GM12865 (cell line): Measurements from ENCODE around the gene NUDT16L1.

Experiments
- DNase-seq: peaks from one replicate; pipeline ENCODE4 v3.0.0; 2010; ENCODE audit warnings: low read depth
- H3K4me3 ChIP-seq: 2 replicates; pipeline ENCODE4 v1.5.1; 2011; ENCODE audit warnings: mild to moderate bottlenecking, low read depth, low read length, control low read depth
- CTCF ChIP-seq: IDR thresholded peaks from 2 replicates; pipeline ENCODE4 v1.5.1; 2011; ENCODE audit warnings: low read length, control low read depth, low read depth, inconsistent platforms; ENCODE audit not compliant: insufficient read depth; ENCODE audit errors: missing control alignments

NUDT16L1 gene

GRCh38 chr16:4687946-4688673 is 5.3 kb upstream of the NUDT16L1 start:
- no peak overlapping the region for H3K4me3 ChIP-seq
- no peak for DNase-seq
- no peak for TF ChIP-seq CTCF

GRCh38 chr16:4688674-4689045 is 4.7 kb upstream of the NUDT16L1 start:
- no peak for TF ChIP-seq CTCF
- DNase-seq, result no peak
- H3K4me3 ChIP-seq, result no peak overlapping the region

DNA sequence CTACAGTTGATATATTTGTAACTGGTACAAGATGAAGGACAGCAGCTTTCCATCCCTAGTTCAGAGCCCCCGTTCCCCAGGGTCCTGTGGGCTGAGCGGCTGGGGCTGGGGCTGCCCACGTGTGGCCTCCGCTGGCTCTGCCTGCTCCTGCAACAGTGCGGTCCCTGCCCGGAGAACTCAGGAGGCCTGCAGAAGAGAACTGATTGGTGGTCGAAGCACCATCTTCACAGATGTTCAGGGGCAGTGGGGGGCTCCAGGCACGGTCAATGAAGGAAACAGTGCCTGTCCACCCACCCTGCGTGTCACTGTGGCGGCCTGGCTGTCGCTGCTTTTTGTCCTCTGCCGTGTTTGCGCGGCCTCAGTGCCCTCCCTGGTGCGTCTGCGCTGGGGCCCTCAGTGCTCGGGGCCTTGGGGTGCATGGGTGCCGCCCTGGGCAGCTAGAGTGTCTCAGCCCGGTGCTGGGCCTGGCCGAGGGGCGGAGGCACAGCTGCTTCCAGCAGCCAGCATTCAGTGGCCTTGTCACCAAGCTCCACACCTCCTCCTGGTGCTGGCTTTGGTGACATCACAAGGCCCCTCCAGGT is 4.2 kb upstream of the NUDT16L1 start:
- no peak overlapping the region for H3K4me3 ChIP-seq
- no peak for TF ChIP-seq CTCF
- no peak for DNase-seq

DNA sequence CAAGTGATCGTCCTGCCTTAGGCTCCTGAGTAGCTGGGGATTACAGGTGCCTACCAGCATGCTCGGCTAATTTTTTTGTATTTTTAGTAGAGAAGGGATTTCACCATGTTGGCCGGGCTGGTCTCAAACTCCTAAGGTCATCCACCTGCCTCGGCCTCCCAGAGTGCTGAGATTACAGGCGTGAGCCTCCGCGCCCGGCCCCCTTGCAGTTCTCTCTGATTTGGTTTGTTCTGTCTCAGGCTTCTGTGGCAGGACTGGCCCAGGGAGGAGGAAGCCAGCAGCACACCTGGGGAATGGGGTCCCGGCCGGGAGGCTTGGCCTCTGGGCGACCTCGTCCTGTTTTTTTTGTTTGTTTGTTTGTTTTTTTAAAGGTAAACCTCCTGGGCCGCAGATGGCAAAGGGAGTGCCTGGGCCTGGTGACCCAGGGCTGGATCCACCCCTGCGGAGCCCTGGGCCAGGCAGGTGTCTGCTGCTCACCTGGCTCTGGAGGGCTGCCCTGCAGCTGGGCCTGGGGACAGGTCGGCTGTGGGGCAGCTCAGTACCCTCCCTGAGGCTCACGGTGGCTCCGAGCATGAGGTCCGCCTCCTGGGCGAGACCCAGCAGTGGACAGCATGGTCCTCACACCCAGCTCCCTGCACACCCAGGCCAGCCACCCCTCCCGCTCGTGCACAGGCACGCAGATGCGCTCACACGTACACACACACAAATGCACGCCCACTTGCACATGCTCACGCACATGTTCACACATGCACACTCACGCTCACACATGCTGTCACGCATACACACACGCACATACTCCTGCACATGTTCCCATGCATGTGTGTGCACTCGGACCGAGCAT is 3.3 kb upstream of the NUDT16L1 start:
- DNase-seq, result no peak
- H3K4me3 ChIP-seq, result no peak overlapping the region
- TF ChIP-seq CTCF, result no peak

GRCh38 chr16:4690946-4691665 is 2.3 kb upstream of the NUDT16L1 start:
- TF ChIP-seq CTCF, result no peak
- no peak overlapping the region for H3K4me3 ChIP-seq
- no peak for DNase-seq

GRCh38 chr16:4691666-4692412 is 1.5 kb upstream of the NUDT16L1 start:
- no peak for TF ChIP-seq CTCF

More at GRCh38 chr16:4691666-4692412, 1.5 kb upstream of the NUDT16L1 start:
- no peak overlapping the region for H3K4me3 ChIP-seq
- no peak for DNase-seq
